OCI-LY1 (cell line): ENCODE results near the gene FEZ2.

Source experiments
- H2AFZ ChIP-seq: fragments of 200-600 bp; sonication (generic), shearing (Covaris generic); 2 replicates; pipeline ENCODE4 v1.6.0; 2014; ENCODE audit warnings: antibody characterized with exemption, mild to moderate bottlenecking, low read length
- H3F3A ChIP-seq: fragments of 200-600 bp; sonication (generic), shearing (Covaris generic); 2 replicates; pipeline ENCODE4 v1.6.0; 2014; ENCODE audit warnings: mild to moderate bottlenecking, antibody characterized with exemption, low read length, moderate library complexity; ENCODE audit not compliant: insufficient read depth
- H3K27ac ChIP-seq: fragments of 200-600 bp; sonication (generic); 2 replicates; pipeline ENCODE4 v1.5.1; 2014; ENCODE audit warnings: low read length, mixed run types, mild to moderate bottlenecking, low read depth; ENCODE audit not compliant: poor library complexity, severe bottlenecking
- H3K27me3 ChIP-seq: fragments of 200-600 bp; sonication (generic); 2 replicates; pipeline ENCODE4 v1.6.0; 2014; ENCODE audit warnings: antibody characterized with exemption, mild to moderate bottlenecking, low read length, moderate library complexity; ENCODE audit not compliant: insufficient read depth
- H3K36me3 ChIP-seq: fragments of 200-600 bp; sonication (generic); 2 replicates; pipeline ENCODE4 v1.6.1; 2014; ENCODE audit warnings: mild to moderate bottlenecking, antibody characterized with exemption, low read length, moderate library complexity, mixed read lengths; ENCODE audit not compliant: insufficient read depth
- H3K4me1 ChIP-seq: fragments of 200-600 bp; sonication (generic); 2 replicates; pipeline ENCODE4 v1.5.1; 2014; ENCODE audit warnings: mild to moderate bottlenecking, low read length, moderate library complexity; ENCODE audit not compliant: insufficient read depth, severe bottlenecking
- H3K4me2 ChIP-seq: fragments of 200-600 bp; sonication (generic), shearing (Covaris generic); 2 replicates; pipeline ENCODE4 v1.6.1; 2014; ENCODE audit warnings: low read length
- H3K4me3 ChIP-seq: fragments of 200-600 bp; sonication (generic); 2 replicates; pipeline ENCODE4 v1.5.1; 2014; ENCODE audit warnings: low read length, low read depth, mild to moderate bottlenecking, mixed read lengths; ENCODE audit not compliant: poor library complexity, severe bottlenecking
- H3K79me2 ChIP-seq: fragments of 200-600 bp; shearing (Covaris generic); 2 replicates; pipeline ENCODE4 v1.6.1; 2016; ENCODE audit warnings: mixed run types, low read length, mixed read lengths; ENCODE audit not compliant: insufficient read depth
- H3K9ac ChIP-seq: fragments of 200-600 bp; sonication (generic), shearing (Covaris generic); 2 replicates; pipeline ENCODE4 v1.6.1; 2014; ENCODE audit warnings: mild to moderate bottlenecking, low read length, mixed read lengths
- H3K9me2 ChIP-seq: fragments of 200-600 bp; sonication (generic), shearing (Covaris generic); 2 replicates; pipeline ENCODE4 v1.6.1; 2014; ENCODE audit warnings: low read depth, mild to moderate bottlenecking, low read length, mixed read lengths
- H3K9me3 ChIP-seq: fragments of 200-600 bp; shearing (Covaris generic); 2 replicates; pipeline ENCODE4 v1.6.1; 2014; ENCODE audit warnings: low read length, mixed read lengths
- H4K20me1 ChIP-seq: fragments of 200-600 bp; sonication (generic), shearing (Covaris generic); 2 replicates; pipeline ENCODE4 v1.6.0; 2016; ENCODE audit warnings: mild to moderate bottlenecking, low read length; ENCODE audit not compliant: insufficient read depth
- EZH2 ChIP-seq: fragments of 200-600 bp; sonication (generic), shearing (Covaris generic); IDR thresholded peaks from 2 replicates; pipeline ENCODE4 v1.8.0; 2017; ENCODE audit warnings: borderline replicate concordance, mixed run types, mild to moderate bottlenecking, antibody characterized with exemption, low read length, moderate library complexity, mixed read lengths
- TF ChIP-seq, protein P1 (sequence below): fragments of 200-600 bp; sonication (generic), shearing (Covaris generic); IDR thresholded peaks from 2 replicates; pipeline ENCODE4 v1.5.1; 2017; ENCODE audit warnings: mild to moderate bottlenecking, antibody characterized with exemption, low read length, moderate library complexity, mixed read lengths

The FEZ2 gene

DNA sequence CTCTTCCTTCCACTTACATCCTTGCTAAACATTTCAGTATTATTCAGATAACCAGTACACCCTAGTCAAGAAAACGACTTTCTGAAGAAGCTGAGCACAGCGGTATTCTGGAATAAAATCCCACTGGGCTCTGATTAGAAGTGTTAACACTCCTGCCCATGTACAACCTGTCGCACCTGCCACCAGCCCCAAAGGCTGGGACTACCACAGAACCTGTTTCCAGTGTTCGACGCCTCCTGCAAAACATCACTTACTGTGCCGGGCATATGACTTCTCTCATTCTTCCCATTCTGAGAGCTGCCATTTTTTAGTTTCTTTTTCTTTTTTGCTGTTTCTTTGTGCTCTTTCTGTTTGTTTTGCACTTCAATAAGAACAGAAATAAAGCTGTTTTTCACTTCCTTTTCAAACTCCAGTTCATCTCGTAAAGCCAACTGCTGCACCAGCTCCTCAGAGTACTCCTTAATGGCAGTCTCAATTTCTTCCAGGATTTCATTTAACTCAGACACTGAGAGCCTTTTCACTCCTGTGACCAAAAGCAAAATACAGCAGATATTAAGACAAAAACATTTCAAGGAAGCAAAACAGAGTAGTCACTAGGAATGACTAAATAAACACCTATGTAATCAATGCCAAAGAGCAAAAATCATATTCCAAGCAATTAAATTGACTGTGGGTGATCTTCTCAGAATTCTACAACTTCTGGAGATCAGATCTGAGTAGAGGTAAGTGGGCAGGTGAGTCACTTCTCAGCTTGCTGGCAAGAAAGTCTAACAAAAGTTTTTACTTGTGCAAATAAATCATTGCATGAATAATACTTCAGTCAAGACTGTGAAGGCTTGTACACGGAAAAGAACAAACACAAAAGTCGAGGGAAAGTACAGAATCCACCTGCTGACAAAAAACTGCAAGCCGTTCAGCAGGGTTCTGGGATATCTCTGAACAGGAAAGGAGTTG lies 19.3 kb downstream of the FEZ2 start:
- TF ChIP-seq, protein P1, sequence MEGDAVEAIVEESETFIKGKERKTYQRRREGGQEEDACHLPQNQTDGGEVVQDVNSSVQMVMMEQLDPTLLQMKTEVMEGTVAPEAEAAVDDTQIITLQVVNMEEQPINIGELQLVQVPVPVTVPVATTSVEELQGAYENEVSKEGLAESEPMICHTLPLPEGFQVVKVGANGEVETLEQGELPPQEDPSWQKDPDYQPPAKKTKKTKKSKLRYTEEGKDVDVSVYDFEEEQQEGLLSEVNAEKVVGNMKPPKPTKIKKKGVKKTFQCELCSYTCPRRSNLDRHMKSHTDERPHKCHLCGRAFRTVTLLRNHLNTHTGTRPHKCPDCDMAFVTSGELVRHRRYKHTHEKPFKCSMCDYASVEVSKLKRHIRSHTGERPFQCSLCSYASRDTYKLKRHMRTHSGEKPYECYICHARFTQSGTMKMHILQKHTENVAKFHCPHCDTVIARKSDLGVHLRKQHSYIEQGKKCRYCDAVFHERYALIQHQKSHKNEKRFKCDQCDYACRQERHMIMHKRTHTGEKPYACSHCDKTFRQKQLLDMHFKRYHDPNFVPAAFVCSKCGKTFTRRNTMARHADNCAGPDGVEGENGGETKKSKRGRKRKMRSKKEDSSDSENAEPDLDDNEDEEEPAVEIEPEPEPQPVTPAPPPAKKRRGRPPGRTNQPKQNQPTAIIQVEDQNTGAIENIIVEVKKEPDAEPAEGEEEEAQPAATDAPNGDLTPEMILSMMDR = no peak
- TF ChIP-seq EZH2 = no peak
- H2AFZ ChIP-seq = no peak overlapping the region
- H3K27me3 ChIP-seq = no peaks in the 10 kb centered on the region
- no peaks in the 10 kb centered on the region for H3K9me3 ChIP-seq
- H4K20me1 ChIP-seq = no peaks in the 10 kb centered on the region
- no peak overlapping the region for H3K4me3 ChIP-seq
- H3F3A ChIP-seq = no peaks in the 10 kb centered on the region
- H3K79me2 ChIP-seq = no peaks in the 10 kb centered on the region
- H3K4me1 ChIP-seq = no peaks in the 10 kb centered on the region
- H3K9me2 ChIP-seq = no peaks in the 10 kb centered on the region
- no peak overlapping the region for H3K9ac ChIP-seq
- no peak overlapping the region for H3K27ac ChIP-seq
- H3K36me3 ChIP-seq = peaks cover 81% of the 10 kb centered on the region
- no peak overlapping the region for H3K4me2 ChIP-seq

DNA sequence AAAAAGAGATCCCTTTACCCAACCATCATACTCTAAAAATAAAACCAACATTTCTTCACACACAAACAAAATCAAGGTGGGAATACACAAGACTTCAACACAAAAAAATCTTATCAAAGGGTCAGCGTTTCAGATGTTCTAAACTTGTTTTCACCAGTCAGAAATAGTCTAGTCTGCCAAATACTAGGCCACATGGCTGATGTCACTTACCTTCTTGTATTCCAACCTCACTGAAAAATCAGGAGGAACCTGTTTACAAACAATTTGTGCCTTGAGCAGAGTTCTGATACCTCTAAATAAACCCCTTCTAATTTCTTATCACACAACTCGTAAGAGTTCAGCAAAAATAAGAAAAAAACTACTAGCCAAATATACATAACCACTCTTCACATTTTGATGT lies 20.1 kb downstream of the FEZ2 start:
- H3K4me2 ChIP-seq = no peak overlapping the region
- no peaks in the 10 kb centered on the region for H4K20me1 ChIP-seq
- H3K4me3 ChIP-seq = no peak overlapping the region
- peaks cover 81% of the 10 kb centered on the region for H3K36me3 ChIP-seq
- no peaks in the 10 kb centered on the region for H3K9me2 ChIP-seq
- H3K9ac ChIP-seq = no peak overlapping the region
- no peak overlapping the region for H3K27ac ChIP-seq
- no peaks in the 10 kb centered on the region for H3K27me3 ChIP-seq
- no peak overlapping the region for H2AFZ ChIP-seq
- H3K4me1 ChIP-seq = no peaks in the 10 kb centered on the region
- H3K79me2 ChIP-seq = no peaks in the 10 kb centered on the region
- H3K9me3 ChIP-seq = no peaks in the 10 kb centered on the region
- TF ChIP-seq EZH2 = no peak
- TF ChIP-seq, protein P1 = no peak
- no peaks in the 10 kb centered on the region for H3F3A ChIP-seq

DNA sequence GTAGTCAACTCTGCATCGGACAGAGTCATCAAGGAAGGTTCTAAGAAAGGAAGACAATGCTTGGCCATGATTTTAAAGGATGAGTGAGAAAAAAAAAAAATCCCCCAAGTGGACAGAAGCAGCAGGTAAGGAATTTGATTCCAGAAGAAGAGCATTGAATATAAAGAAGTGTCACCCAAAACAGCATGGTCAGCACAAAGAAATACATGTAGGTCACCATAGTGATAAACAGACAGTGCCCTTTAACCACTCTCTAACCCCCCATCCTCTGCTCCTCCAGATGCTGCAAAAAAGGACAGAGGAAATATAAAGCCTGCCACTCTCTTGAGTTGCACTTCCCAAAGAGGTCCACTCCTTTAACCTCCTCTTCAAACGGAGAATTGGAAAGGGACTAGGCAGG lies 23.4 kb downstream of the FEZ2 start:
- H3K9me3 ChIP-seq = no peaks in the 10 kb centered on the region
- no peaks in the 10 kb centered on the region for H3K27me3 ChIP-seq
- TF ChIP-seq, protein P1 = no peak
- no peak for TF ChIP-seq EZH2
- no peaks in the 10 kb centered on the region for H3F3A ChIP-seq
- no peak overlapping the region for H2AFZ ChIP-seq
- peaks cover 57% of the 10 kb centered on the region for H3K36me3 ChIP-seq
- H3K79me2 ChIP-seq = no peaks in the 10 kb centered on the region
- no peak overlapping the region for H3K9ac ChIP-seq
- H3K4me3 ChIP-seq = no peak overlapping the region
- H3K4me1 ChIP-seq = no peaks in the 10 kb centered on the region
- H3K9me2 ChIP-seq = no peaks in the 10 kb centered on the region
- no peaks in the 10 kb centered on the region for H4K20me1 ChIP-seq
- no peak overlapping the region for H3K4me2 ChIP-seq
- no peak overlapping the region for H3K27ac ChIP-seq
